HUES6 (cell line): Measurements from ENCODE around the gene BMP2K.
"Not testable (repeated sequence)": the region's sequence is repeated elsewhere in the genome, so short reads cannot be mapped to it uniquely, and the experiment has no call there.

Experiments used
- H3K27ac ChIP-seq: 2 replicates; pipeline ENCODE4 v1.7.0; 2013; ENCODE audit warnings: low read depth, mild to moderate bottlenecking, low read length, inconsistent platforms
- H3K27me3 ChIP-seq: 2 replicates; pipeline ENCODE4 v1.6.1; 2013; ENCODE audit warnings: low read length; ENCODE audit not compliant: control insufficient read depth, insufficient read depth
- H3K36me3 ChIP-seq: 2 replicates; pipeline ENCODE4 v1.6.1; 2013; ENCODE audit warnings: low read length; ENCODE audit not compliant: control insufficient read depth, insufficient read depth
- H3K4me1 ChIP-seq: 2 replicates; pipeline ENCODE4 v1.6.1; 2013; ENCODE audit warnings: low read length; ENCODE audit not compliant: control insufficient read depth, insufficient read depth
- H3K4me3 ChIP-seq: 2 replicates; pipeline ENCODE4 v1.5.1; 2013; ENCODE audit warnings: low read depth, low read length
- H3K9ac ChIP-seq: one replicate; pipeline ENCODE4 v1.6.1; 2013; ENCODE audit warnings: mild to moderate bottlenecking, low read length
- H3K9me3 ChIP-seq: 2 replicates; pipeline ENCODE4 v1.6.1; 2013; ENCODE audit warnings: low read depth, low read length; ENCODE audit not compliant: control insufficient read depth, insufficient read depth

Gene BMP2K

DNA sequence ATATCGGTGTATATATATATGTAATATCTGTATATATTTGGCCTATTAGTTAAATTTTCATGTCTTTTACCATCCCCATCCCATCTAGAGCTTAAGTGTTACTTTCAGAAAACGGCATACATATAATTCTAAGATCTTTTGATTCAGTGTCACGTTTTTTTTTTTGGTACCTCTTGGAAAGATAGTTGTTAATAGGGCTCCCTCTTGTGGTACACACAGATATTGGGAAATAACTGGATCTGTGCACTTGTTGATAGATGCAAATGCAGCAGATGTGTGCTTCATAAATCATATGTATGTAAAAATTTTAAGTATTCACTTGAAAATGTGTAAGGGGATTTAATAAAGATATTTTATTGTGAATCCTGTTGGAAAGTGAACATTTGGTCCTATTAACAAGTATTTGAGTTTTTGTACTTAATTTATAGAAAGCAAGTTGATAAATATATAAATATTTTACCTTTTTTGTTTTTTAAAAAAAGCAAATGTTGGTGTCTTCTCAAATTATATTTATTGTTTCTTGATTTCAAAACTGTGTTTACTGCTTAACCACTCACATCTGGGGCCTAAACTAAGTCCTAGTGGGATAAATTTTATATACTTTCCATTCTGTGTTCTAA is 88.4 kb downstream of the BMP2K start:
- Histone ChIP-seq H3K27ac (no peak overlapping the region), H3K9me3 (no peaks in the 10 kb centered on the region), H3K4me1 (no peaks in the 10 kb centered on the region), H3K27me3 (no peaks in the 10 kb centered on the region), H3K4me3 (no peak overlapping the region), H3K9ac (no peak overlapping the region), H3K36me3 (peaks cover 41% of the 10 kb centered on the region)

DNA sequence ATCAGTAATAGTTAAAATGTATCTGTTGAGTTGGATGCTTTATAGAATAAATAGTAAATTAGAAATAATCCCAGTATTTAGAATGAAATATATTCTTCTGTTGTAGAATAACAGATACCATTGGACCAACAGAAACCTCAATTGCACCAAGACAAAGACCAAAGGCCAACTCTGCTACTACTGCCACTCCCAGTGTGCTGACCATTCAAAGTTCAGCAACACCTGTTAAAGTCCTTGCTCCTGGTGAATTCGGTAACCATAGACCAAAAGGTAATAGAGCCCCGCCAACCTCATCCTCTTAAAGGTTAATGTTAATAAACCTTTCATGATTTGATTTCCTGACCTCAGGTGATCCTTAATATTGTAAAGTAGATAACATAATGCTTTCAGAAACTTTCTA is 89.3 kb downstream of the BMP2K start:
- Histone ChIP-seq H3K27ac (no peak overlapping the region), H3K4me3 (no peak overlapping the region), H3K36me3 (peaks cover 34% of the 10 kb centered on the region), H3K9me3 (no peaks in the 10 kb centered on the region), H3K27me3 (no peaks in the 10 kb centered on the region), H3K9ac (no peak overlapping the region), H3K4me1 (no peaks in the 10 kb centered on the region)

DNA sequence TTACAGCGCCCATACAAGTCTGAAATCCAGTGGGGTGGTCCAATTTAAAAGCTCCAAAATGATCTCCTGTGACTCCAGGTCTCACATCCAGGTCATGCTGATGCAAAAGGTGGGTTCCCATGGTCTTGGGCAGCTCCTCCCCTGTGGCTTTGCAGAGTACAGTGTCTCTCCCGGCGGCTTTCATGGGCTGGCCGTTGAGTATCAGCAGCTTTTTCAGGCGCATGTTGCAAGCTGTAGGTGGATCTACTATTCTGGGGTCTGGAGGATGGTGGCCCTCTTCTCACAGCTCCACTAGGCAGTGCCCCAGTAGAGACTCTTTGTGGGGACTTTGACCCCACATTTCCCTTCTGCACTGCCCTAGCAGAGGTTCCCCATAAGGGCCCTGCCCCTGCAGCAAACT is 92.6 kb downstream of the BMP2K start:
- not testable (repeated sequence) for H3K4me1 ChIP-seq, H3K27me3 ChIP-seq, H3K9me3 ChIP-seq, H3K4me3 ChIP-seq, H3K27ac ChIP-seq, H3K9ac ChIP-seq
- H3K36me3 ChIP-seq, result peaks cover 58% of the 10 kb centered on the region

DNA sequence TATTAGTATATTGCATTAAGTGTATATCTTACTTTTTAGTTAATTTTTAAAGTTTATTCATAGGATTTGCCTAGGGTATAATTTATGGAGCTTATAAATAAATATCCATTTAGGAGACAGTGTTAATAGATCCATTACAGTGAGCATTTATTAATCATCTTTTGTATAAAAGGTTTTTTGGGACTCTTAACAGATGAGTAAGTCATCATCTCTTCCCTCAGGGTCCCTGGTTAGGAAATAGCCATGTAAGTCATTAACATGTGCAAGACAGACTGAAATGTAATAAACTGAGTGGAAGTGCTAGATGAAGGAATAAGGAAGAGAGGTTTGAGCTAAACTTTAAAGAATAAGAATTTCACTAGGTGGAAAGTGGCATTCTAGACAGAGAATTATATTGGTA is 93.9 kb downstream of the BMP2K start:
- H3K36me3 ChIP-seq, result peaks cover 67% of the 10 kb centered on the region
- no peak overlapping the region for H3K4me3 ChIP-seq
- no peaks in the 10 kb centered on the region for H3K27me3 ChIP-seq
- no peaks in the 10 kb centered on the region for H3K9me3 ChIP-seq
- no peak overlapping the region for H3K27ac ChIP-seq
- H3K4me1 ChIP-seq, result no peaks in the 10 kb centered on the region
- H3K9ac ChIP-seq, result no peak overlapping the region

DNA sequence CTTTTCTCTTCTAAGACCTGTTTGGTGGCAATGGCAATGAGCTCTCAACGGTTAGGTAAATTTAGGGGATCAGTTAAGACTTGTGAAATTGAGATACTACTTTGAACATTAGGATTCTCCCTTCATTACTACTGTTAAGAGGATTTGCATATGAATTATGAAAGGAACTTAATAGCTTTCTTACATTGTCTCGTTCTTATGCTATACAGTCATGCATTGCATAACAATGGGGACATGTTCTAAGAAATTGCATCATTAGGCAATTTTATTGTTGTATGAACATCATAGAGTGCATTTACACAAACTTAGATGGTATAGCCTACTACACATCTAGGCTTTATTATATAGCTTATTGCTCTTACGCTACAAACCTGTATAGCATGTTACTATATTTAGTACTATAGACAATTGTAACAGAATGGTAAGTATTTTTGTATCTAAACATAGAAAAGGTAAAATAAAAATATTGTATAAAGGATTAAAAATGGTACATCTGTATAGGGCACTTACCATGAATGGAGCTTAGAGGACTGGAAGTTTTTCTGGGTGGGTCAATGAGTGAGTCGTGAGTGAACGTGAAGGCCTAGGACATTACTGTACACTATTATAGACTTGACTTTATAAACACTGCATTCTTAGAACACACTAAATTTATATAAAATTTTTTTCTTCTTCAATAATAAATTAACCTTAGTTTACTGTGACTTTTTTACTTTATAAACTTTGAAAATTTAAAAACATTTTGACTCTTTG is 100.6 kb downstream of the BMP2K start:
- Histone ChIP-seq H3K36me3 (peaks cover 52% of the 10 kb centered on the region), H3K4me3 (no peak overlapping the region), H3K27ac (0 out of 2 replicates have a peak overlapping the region, but pooled peaks have one; percentile 35), H3K4me1 (peaks cover 12% of the 10 kb centered on the region), H3K27me3 (no peaks in the 10 kb centered on the region), H3K9ac (no peak overlapping the region), H3K9me3 (no peaks in the 10 kb centered on the region)

DNA sequence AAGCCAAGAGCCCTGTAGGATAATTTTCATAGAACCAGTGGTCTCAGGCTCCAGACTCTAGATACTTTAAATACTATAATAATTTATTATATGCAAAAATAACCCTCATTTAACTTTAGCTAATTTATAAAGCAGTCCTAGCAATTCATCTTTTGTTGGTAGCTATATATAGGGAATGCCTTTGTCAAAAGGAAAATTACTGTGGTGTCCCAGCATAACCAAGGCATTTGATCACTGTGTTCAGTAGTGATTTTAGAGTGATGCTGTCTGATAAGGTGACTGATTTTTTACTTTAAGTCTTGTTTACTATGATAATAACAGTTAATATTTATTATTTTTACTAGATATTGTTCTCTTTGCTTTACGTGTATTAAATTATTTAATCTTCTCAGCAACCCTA is 101.9 kb downstream of the BMP2K start:
- H3K4me3 ChIP-seq, result no peak overlapping the region
- peaks cover 41% of the 10 kb centered on the region for H3K36me3 ChIP-seq
- H3K4me1 ChIP-seq, result peaks cover 12% of the 10 kb centered on the region
- no peak overlapping the region for H3K27ac ChIP-seq
- no peaks in the 10 kb centered on the region for H3K9me3 ChIP-seq
- no peaks in the 10 kb centered on the region for H3K27me3 ChIP-seq
- no peak overlapping the region for H3K9ac ChIP-seq

DNA sequence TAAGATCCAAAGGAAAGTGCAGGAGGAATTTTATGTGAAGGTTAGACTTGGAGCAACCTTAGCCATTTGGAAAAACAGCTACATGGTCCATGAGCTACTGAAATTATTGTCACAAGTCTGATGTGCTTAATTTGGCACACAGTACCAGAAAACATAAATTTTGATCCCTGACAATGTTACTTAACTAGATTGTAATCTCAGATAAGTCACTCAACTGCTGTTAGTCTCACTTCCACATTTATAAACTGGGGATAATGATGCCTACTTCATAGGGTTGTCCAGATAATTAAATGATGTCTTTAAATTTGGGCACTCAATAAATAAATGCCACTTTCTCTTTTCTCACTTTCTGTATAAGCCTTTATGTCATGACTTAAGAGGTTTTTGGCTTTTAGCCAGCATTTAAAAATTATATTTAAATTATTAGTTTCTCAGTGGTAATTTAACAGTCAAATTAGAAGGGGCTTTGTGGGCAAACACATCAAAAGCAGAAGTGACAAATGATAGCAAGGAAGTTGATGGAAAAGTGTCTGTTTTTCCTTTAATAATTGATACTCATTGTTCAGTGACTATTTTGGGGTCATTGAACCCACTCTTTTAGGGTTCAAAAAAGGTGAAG is 104.8 kb downstream of the BMP2K start:
- H3K4me1 ChIP-seq, result peaks cover 8% of the 10 kb centered on the region
- no peaks in the 10 kb centered on the region for H3K9me3 ChIP-seq
- H3K36me3 ChIP-seq, result peaks cover 36% of the 10 kb centered on the region
- no peak overlapping the region for H3K27ac ChIP-seq
- no peaks in the 10 kb centered on the region for H3K27me3 ChIP-seq
- no peak overlapping the region for H3K9ac ChIP-seq
- H3K4me3 ChIP-seq, result no peak overlapping the region

DNA sequence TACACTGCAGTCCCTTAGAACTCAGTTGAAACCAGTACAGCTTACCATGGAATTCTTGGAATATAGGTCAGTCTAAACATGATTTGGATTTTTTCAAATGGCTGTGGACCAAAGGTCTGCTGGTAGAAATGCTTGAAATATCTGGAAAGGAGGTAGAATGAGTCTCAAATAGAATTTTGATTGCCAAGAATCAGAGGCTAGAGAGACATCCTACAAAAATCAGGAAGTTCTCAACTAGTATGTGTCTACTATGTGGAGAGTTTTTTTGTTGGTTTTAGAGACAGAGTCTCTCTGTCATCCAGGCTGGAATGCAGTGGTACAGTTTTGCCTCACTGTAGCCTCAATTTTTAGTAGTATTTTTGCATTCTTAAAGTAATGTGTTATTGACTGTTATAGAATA is 109.4 kb downstream of the BMP2K start:
- H3K9ac ChIP-seq, result no peak overlapping the region
- no peaks in the 10 kb centered on the region for H3K9me3 ChIP-seq
- no peak overlapping the region for H3K27ac ChIP-seq
- H3K4me3 ChIP-seq, result no peak overlapping the region
- peaks cover 35% of the 10 kb centered on the region for H3K36me3 ChIP-seq
- no peaks in the 10 kb centered on the region for H3K27me3 ChIP-seq
- no peaks in the 10 kb centered on the region for H3K4me1 ChIP-seq

DNA sequence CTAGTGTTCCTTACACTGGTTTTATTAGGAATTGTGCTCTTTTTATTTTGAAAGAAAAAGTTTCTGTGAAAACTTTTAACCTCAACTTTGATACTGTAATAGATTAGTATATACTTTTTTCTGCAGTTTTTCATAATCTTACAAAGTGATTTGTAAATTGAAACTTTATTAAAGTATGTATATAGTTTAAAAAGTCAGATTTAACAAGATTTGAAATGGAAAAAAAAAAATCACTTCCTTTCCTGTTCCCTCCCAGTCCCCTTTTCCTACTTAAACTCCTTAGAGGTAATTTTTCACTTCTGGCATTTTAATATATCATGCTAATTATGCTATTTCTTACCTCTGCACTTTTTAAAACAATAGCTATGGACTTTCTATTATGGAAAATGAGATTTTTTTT is 113.8 kb downstream of the BMP2K start:
- Histone ChIP-seq H3K9me3 (no peaks in the 10 kb centered on the region), H3K27me3 (no peaks in the 10 kb centered on the region), H3K27ac (no peak overlapping the region), H3K9ac (no peak overlapping the region), H3K4me1 (no peaks in the 10 kb centered on the region), H3K36me3 (peaks cover 46% of the 10 kb centered on the region), H3K4me3 (no peak overlapping the region)

DNA sequence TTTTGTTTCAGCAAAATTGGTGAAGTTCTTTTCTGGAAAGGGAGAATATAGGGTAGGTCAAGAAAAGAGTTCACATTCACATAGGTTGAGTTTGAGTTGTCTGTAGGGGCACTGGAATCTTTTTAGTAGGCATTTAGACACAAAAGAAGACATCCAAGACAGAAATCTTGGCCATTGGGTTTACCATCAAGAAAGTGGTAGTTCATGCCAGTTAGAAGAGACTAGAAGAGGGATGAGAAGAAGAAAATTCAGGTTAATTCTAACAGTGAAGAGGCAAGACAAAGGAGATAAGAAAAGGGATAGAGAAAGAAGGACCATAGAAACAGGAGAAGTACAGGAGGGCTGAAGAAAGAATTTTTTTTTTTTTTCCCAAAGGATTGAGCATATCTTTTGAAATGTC is 123.2 kb downstream of the BMP2K start:
- H3K4me1 ChIP-seq, result no peaks in the 10 kb centered on the region
- no peak overlapping the region for H3K27ac ChIP-seq
- H3K36me3 ChIP-seq, result peaks cover 5% of the 10 kb centered on the region; the same call in 1 of the 2 replicates
- no peaks in the 10 kb centered on the region for H3K27me3 ChIP-seq
- no peaks in the 10 kb centered on the region for H3K9me3 ChIP-seq
- H3K4me3 ChIP-seq, result no peak overlapping the region
- no peak overlapping the region for H3K9ac ChIP-seq

DNA sequence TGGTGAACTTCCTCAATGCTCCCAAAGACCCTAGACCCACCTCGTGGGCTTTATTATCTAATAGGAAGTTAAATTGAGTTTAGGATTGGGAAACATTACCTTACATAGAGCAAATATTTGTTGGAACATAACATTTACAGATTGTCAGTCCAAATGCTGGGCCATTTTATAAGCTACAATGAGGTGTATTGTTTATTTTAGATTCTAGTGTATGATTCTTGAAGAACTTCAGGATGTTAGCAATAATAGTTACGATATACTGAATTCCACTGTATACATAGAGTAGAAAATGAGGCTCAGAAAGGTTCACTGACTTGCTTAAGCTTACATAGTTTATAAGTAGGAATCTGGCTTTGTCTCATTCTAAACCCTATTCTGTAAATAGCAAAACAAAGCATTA is 125.7 kb downstream of the BMP2K start:
- no peaks in the 10 kb centered on the region for H3K36me3 ChIP-seq

More for the DNA sequence above, 125.7 kb downstream of the BMP2K start:
- no peaks in the 10 kb centered on the region for H3K27me3 ChIP-seq
- H3K4me1 ChIP-seq, result no peaks in the 10 kb centered on the region
- H3K27ac ChIP-seq, result no peak overlapping the region
- H3K9ac ChIP-seq, result no peak overlapping the region
- no peak overlapping the region for H3K4me3 ChIP-seq
- H3K9me3 ChIP-seq, result no peaks in the 10 kb centered on the region
